Stimulated activated naive B cell treated with anti-CD40 and anti-IgM and Interleukin-4, amounts not matched to agents 10 μg/mL and 1 μg/mL and 100 μg/mL, for 72 hours (primary cell): ENCODE results near the gene SV2A.
"Not testable (repeated sequence)": the region's sequence is repeated elsewhere in the genome, so short reads cannot be mapped to it uniquely, and the experiment has no call there.

Source experiments
- ATAC-seq, 2 donors: fragments of 150-1000 bp; cut with Tn5 transposase; replicated peaks; 2 replicates each; pipeline ENCODE4 v1.10.0; 2021; ENCODE audit warnings: moderate library complexity in 1 of 2
- DNase-seq: peaks from one replicate; pipeline ENCODE4 v3.0.0; 2021
- H3K27ac Mint-ChIP-seq: one replicate; pipeline ENCODE4 v1.8.0; 2022; ENCODE audit warnings: mild to moderate bottlenecking, mixed read lengths
- H3K27me3 Mint-ChIP-seq, 2 donors: one replicate each; pipeline ENCODE4 v1.8.0; 2022; ENCODE audit warnings: mixed read lengths in 2 of 2
- H3K36me3 Mint-ChIP-seq, 2 donors: one replicate each; pipeline ENCODE4 v1.8.0; 2022; ENCODE audit warnings: mixed read lengths in 2 of 2, mild to moderate bottlenecking in 1 of 2
- H3K4me1 Mint-ChIP-seq, 2 donors: one replicate each; pipeline ENCODE4 v1.8.0; 2022; ENCODE audit warnings: mixed read lengths in 2 of 2, mild to moderate bottlenecking in 1 of 2
- H3K4me3 Mint-ChIP-seq, 2 donors: one replicate each; pipeline ENCODE4 v1.8.0; 2022; ENCODE audit warnings: mild to moderate bottlenecking in 2 of 2, mixed read lengths in 2 of 2, moderate library complexity in 1 of 2
- H3K9me3 Mint-ChIP-seq, 2 donors: one replicate each; pipeline ENCODE4 v1.8.0; 2022; ENCODE audit warnings: mixed read lengths in 2 of 2, mild to moderate bottlenecking in 1 of 2

SV2A gene

GRCh38 chr1:149886396-149887195, 31.0 kb downstream of the SV2A start:
- H3K27ac Mint-ChIP-seq, result no peak overlapping the region
- H3K27me3 Mint-ChIP-seq, result no peaks in the 10 kb centered on the region
- DNase-seq (peak; percentile 91), ATAC-seq (peak; percentile 63 to 67)
- no peaks in the 10 kb centered on the region for H3K9me3 Mint-ChIP-seq
- no peak overlapping the region for H3K4me3 Mint-ChIP-seq
- H3K4me1 Mint-ChIP-seq, result peaks cover 9 to 10% of the 10 kb centered on the region in 2 donors
- no peaks in the 10 kb centered on the region for H3K36me3 Mint-ChIP-seq

GRCh38 chr1:149886121-149886395, 31.6 kb downstream of the SV2A start:
- DNase-seq, H3K36me3 Mint-ChIP-seq, H3K27ac Mint-ChIP-seq, H3K27me3 Mint-ChIP-seq, H3K9me3 Mint-ChIP-seq, H3K4me3 Mint-ChIP-seq: not testable (repeated sequence)
- H3K4me1 Mint-ChIP-seq, result peaks cover 10% of the 10 kb centered on the region in 2 donors
- peak in 1 of 2 donors; percentile 0 for ATAC-seq

GRCh38 chr1:149885339-149886120, 32.1 kb downstream of the SV2A start:
- Mint-ChIP-seq H3K27ac (no peak overlapping the region), H3K27me3 (no peaks in the 10 kb centered on the region), H3K36me3 (no peaks in the 10 kb centered on the region), H3K9me3 (no peaks in the 10 kb centered on the region), H3K4me3 (no peak overlapping the region), H3K4me1 (peaks cover 10% of the 10 kb centered on the region in 2 donors)
- DNase-seq (peak; percentile 75), ATAC-seq (peak; percentile 14 to 22)

- Mint-ChIP-seq H3K4me1 (peaks cover 11 to 12% of the 10 kb centered on the region in 2 donors), H3K27ac (no peak overlapping the region), H3K9me3 (no peaks in the 10 kb centered on the region), H3K4me3 (no peak overlapping the region), H3K27me3 (no peaks in the 10 kb centered on the region), H3K36me3 (no peaks in the 10 kb centered on the region)
- peak; percentile 37 for DNase-seq
- ATAC-seq, result peak in 1 of 2 donors; percentile 5
Observed at GRCh38 chr1:149884433-149885338, 33.0 kb downstream of the SV2A start.

- Mint-ChIP-seq H3K4me1 (peaks cover 13 to 16% of the 10 kb centered on the region in 2 donors), H3K27ac (no peak overlapping the region), H3K4me3 (peak overlapping the region in 1 of 2 donors; percentile 26), H3K9me3 (no peaks in the 10 kb centered on the region), H3K36me3 (no peaks in the 10 kb centered on the region), H3K27me3 (no peaks in the 10 kb centered on the region)
- ATAC-seq, result no peak
- DNase-seq, result no peak
Observed at GRCh38 chr1:149883598-149884247, 33.9 kb downstream of the SV2A start.

GRCh38 chr1:149881876-149882275, 35.8 kb downstream of the SV2A start:
- no peak for ATAC-seq
- Mint-ChIP-seq H3K4me3 (no peak overlapping the region), H3K4me1 (peaks cover 11 to 16% of the 10 kb centered on the region in 2 donors), H3K9me3 (no peaks in the 10 kb centered on the region), H3K27ac (peak overlapping the region; percentile 20), H3K27me3 (no peaks in the 10 kb centered on the region), H3K36me3 (no peaks in the 10 kb centered on the region)
- DNase-seq, result no peak

GRCh38 chr1:149879556-149879955, 38.1 kb downstream of the SV2A start:
- H3K4me1 Mint-ChIP-seq, result peaks cover 11 to 16% of the 10 kb centered on the region in 2 donors
- no peaks in the 10 kb centered on the region for H3K27me3 Mint-ChIP-seq
- ATAC-seq (peak in 1 of 2 donors; percentile 65), DNase-seq (no peak)
- H3K4me3 Mint-ChIP-seq, result no peak overlapping the region
- no peaks in the 10 kb centered on the region for H3K9me3 Mint-ChIP-seq
- H3K27ac Mint-ChIP-seq, result no peak overlapping the region
- H3K36me3 Mint-ChIP-seq, result no peaks in the 10 kb centered on the region

GRCh38 chr1:149877211-149877946, 40.3 kb downstream of the SV2A start:
- no peak for DNase-seq
- Mint-ChIP-seq H3K27ac (no peak overlapping the region), H3K9me3 (no peaks in the 10 kb centered on the region), H3K36me3 (no peaks in the 10 kb centered on the region), H3K4me1 (peaks cover 8 to 11% of the 10 kb centered on the region in 2 donors), H3K27me3 (no peaks in the 10 kb centered on the region), H3K4me3 (no peak overlapping the region)
- no peak for ATAC-seq

- not testable (repeated sequence) for H3K27ac Mint-ChIP-seq, ATAC-seq, H3K9me3 Mint-ChIP-seq, H3K36me3 Mint-ChIP-seq, H3K4me1 Mint-ChIP-seq, H3K27me3 Mint-ChIP-seq, H3K4me3 Mint-ChIP-seq, DNase-seq
Observed at GRCh38 chr1:149873060-149873459, 44.6 kb downstream of the SV2A start.

GRCh38 chr1:149866887-149867286, 50.8 kb downstream of the SV2A start:
- H3K27me3 Mint-ChIP-seq, H3K27ac Mint-ChIP-seq, H3K9me3 Mint-ChIP-seq, H3K36me3 Mint-ChIP-seq, DNase-seq, H3K4me1 Mint-ChIP-seq, H3K4me3 Mint-ChIP-seq, ATAC-seq: not testable (repeated sequence)

GRCh38 chr1:149861497-149862054, 56.1 kb downstream of the SV2A start:
- H3K9me3 Mint-ChIP-seq, H3K27ac Mint-ChIP-seq, H3K27me3 Mint-ChIP-seq, H3K36me3 Mint-ChIP-seq, H3K4me1 Mint-ChIP-seq, H3K4me3 Mint-ChIP-seq, DNase-seq: not testable (repeated sequence)
- ATAC-seq, result peak; percentile 17 to 23

GRCh38 chr1:149860684-149861496, 56.8 kb downstream of the SV2A start:
- not testable (repeated sequence) for H3K27me3 Mint-ChIP-seq, DNase-seq, H3K9me3 Mint-ChIP-seq, H3K4me1 Mint-ChIP-seq, H3K4me3 Mint-ChIP-seq, H3K36me3 Mint-ChIP-seq, H3K27ac Mint-ChIP-seq
- peak; percentile 80 to 81 for ATAC-seq
